Stimulated activated CD4-positive, alpha-beta T cell treated with anti-CD3 and anti-CD28 coated beads, TNF-alpha, amount 100 ng/mL, for 24 hours (primary cell): Measurements from ENCODE around the gene MAN2B1.
"Not testable (repeated sequence)": the region's sequence is repeated elsewhere in the genome, so short reads cannot be mapped to it uniquely, and the experiment has no call there.

ENCODE experiments used
- DNase-seq, 3 experiments: peaks; one replicate each; pipeline ENCODE4 v3.0.0-alpha.2; 2020; ENCODE audit warnings: low read depth in 3 of 3

Gene MAN2B1

DNA sequence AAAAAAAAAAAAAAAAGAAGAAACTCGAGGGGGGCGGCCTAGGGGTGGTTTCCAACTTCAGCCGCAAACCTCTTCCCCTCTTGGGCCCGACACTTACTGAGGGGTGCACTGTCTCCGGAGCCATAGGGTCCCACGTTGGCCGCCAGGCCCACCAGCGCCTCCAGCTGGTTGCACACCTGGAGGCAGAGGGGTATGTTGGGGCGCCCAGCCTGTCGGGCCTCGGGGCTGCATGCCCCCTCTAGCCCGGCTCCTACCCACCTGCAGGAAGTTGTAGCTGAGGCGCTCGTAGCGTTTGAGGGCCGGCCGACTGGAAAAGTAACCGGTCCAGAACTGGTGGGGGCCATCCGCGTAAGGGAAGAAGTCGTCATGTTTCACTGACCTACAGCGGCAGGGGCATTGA lies 8.6 kb downstream of the MAN2B1 start:
- DNase-seq: no peak

DNA sequence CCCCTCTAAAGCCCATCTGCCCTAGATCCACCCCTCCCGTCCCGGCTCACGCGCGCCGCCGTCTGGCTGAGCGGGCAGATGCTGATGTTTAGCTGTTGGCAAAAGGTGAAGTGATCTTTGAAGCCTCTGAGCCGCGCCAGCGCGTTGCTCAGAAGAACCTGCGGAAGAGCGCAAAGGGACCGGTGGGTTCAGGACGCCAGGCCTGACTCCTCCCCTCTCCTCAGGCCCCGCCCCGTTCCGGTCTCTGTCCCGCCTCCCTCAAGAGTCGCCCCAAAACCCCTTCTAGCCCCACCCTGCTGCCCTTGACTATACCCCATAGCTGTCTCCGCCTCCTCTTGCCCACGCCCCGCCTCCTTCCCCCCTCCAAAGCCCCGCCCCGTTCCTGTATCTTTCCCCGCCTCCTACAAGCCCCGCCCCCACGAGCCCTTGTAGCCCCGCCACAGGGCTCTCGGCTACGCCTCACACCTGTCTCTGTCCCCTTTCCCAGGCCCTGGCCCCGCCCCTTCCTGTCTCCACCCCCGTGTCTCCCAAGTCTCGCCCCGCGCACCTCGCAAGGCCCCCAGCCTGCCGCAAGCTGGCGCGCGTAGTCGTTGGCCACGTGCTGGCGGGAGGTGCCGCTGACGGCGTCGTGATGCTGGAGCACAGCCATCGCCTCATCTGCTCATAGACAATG lies 9.5 kb downstream of the MAN2B1 start:
- peak in 1 of 3 experiments; percentile 37 for DNase-seq

DNA sequence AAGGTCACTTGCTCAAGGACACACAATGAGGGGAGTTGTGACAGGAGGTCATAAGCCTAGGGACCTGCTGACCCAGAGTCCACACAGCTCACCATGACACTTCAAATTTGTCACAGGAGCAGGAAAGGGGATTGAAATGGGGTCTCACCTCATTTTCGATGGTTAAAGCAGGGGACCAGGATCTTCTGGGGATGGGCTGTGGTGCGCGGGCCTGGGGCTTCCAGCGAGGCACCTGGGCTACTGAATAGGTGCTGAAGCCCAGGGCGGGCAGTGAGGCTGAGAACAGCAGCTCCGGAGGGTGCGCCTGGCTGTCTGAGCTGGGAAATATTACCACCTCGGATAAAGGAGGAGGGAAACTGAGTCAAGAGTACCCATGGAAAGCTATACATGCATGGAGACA lies 11.0 kb downstream of the MAN2B1 start:
- no peak for DNase-seq

DNA sequence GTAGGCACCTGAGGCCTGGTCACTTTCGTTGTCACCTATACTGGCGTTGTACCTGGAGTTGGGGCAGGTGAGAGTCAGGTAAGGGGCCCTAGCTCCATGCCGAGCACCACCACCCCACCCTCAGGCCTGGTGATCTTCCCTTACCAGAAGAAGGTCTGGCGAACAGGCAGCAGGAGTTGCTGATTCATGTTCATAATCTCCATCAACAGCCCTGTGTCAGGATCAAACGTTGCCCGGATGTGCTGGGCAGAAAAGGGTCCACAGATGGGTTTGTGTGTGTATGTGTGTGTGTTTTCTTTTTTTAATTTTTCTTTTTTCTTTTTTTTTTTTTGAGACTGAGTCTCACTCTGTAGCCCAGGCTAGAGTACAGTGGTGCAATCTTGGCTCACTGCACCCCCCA lies 14.3 kb downstream of the MAN2B1 start:
- DNase-seq: no peak

DNA sequence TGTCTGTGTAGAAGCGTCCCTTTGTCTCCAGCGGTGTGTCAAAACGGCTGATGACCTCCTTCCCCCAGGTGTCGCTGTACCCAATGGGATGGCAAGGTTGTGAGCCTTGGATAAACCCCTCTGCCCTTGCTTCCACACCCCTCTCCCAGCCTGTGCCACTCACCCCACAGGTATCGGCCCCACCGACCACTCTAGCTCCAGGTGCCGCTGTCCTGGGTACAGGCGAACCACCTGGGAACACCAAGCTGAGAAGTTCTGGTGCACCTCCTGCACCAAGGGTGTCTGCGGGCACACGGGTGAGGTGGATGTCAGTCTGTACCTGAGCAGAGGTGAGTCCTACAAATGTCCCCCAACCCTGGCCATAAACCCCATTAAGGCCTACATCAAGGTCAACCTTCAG lies 16.6 kb downstream of the MAN2B1 start:
- no peak for DNase-seq

DNA sequence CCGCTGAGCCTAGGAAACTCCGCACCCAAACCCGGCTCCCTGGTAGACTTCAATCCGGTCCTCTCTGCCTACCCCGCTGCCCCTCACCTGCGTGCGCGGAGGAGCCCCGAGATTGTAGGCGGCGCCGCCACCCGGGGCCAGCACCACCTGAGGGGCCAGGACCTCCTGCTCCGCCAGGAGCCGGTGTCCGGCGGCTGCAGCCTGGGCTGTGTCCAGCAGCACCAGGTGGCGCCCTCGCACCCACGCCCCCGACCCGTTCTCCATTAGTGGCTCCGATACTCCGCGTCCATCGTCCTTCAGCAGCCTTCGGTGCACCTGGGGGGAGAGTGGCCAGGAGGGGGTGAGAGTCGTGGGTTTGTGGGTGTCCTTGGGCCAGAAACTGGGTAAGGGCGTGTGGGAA lies 18.5 kb downstream of the MAN2B1 start:
- no peak for DNase-seq

DNA sequence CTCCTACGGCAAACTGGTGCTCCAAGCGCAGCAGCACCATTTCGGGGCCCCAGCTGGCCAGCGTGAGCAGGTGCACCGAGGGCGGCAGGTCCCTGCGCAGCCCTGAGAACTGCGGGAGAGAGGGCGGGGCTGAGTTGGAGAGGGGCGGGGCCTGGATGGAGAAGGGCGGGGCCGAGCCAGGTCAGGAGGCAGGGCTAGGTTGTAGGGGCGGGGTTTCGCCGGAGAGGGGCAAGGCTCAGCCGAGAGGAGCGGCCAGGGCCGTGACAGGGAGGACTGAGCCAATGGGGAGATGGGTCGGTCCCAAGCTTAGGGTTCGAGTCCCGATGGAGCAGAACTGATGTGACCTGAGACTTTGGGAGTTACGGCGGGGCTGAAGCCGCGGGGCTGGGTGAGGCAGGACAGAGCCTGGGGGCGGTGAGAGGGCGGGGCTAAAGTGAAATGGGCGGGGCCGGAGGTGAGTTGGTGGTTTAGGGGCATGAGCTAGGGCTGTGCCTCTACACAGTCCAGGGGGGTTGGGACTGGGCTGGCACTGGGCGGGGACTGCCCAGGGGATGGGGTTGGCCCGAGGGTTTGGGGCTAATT lies 19.0 kb downstream of the MAN2B1 start:
- peak in 1 of 3 experiments; percentile 41 for DNase-seq

DNA sequence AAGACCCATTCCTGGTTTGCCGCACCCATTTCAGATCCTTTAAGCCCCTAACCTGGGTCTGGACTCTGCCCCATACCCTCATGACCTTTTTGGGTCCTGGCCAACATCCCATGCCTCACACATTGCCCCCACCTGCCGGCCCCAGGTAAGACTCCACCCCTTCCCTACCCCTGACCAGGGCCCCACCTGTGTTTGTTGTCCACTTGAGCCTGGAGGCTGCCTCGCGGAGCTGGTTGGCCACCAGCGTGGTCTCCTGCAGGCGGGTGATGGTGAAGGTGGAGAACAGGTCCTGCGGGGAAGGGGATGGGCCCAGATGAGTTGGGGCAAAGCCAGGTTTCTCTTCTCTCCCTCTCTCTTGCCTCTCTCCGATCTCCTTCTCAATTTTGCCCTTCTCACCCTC lies 19.5 kb downstream of the MAN2B1 start:
- DNase-seq: no peak

DNA sequence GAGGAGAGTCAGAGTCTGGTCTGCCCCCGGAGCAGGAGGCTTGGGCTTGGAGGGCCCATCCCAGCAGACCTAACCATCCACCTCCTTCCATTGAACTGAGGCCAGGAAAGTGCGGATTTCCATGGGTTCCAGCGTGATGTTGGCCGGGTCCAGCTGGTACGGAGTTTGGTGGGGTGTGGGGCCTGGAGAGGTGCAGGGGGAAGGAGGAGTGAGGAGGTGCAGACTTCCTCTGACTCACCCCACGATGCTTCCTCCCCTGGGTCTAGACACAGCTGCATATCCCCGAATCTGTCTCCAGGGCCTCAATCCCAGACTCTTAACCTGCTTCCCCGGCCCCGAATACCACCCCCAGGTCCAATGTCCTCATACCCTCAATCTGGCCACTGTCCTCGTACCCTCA lies 20.0 kb downstream of the MAN2B1 start:
- no peak for DNase-seq

DNA sequence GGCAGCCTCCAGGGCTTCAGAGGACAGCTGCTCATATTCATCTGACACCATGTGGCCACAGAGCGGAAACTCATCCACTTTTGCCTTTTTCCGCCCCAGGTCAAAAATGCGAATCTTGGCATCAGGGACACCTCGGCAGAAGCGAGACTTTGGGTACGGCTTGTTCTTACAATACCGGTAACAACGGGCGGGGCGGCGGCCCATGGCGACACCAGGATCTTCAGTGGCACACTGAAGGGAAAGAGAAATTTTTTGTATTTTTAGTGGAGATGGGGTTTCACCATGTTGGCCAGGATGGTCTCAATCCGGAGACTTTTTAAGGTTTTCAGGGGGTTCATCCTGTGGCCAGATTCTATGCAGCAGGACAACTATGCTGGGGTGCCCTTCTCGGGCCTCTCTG lies 22.8 kb downstream of the MAN2B1 start:
- not testable (repeated sequence) for DNase-seq

DNA sequence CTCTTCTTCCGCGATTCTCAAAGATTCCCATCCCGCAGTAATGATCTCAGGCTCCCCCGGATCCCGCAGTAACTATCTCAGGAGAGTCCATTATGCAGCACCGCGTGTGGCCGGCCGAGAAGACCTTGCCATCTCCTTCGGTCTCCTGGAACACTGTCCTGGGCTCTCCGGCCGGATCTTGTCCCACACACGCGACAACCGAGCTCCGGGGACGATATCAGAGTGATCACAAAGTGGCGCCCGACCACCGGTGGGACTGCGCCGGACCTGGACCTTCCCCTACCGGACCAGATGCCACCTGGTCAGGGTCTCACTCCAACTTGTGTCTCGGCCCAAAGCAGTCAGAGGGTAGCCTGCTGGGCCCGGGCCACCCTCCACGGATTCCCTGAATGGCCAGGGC lies 24.0 kb downstream of the MAN2B1 start:
- DNase-seq: no peak

DNA sequence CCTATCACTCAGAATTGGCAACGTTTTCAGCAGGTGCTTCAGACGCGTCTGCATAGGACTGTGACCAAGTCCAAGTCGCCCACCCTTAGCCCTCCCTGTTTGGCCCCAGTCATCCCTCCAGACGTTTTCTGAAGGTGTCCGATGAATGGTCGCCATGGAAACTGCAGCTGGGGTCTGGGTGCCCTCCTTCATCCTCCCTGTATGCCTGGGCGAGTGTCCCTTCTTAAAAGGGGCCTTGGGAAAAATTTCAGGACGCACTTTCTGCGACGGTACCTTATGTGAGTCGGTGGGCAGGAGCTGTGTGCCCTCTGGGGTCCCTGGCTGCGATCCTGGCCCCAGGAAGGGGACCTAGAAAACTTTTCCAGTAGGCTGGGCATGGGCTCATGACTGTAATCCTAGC lies 25.1 kb downstream of the MAN2B1 start:
- no peak for DNase-seq

DNA sequence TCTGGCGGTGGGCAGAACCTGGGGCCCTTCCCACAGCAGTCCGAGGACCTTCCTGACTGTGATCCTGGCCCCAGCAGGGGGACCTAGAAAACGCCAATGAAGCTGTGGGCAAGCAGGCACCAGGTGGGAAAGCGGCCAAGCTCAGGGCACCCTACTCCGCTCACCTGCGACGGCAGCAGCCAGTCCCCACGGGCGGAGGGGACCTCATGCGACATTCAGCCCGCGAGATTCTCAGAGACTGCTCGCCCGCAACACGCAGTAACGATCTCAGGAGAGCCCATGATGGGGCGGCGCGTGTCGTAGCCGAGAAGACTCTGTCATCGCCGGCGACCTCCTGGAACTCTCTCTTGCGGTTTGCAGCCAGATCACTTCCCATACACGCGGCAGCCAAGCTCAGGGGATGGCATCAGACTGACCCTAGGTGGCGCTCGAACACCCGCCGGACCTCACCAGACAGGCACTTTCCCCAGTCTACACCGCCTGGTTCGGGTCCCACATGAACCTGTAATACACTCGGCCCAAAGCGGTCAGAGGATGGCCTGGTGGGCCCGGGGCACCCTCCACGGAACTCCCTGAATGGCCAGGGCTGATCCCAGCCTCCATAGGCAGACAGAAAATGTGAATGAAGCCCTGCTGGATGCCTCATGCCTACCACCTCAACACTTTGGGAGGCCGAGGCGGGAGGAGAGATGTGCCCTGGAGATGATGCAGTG lies 26.5 kb downstream of the MAN2B1 start:
- peak; percentile 77 to 88 (median 82) for DNase-seq

DNA sequence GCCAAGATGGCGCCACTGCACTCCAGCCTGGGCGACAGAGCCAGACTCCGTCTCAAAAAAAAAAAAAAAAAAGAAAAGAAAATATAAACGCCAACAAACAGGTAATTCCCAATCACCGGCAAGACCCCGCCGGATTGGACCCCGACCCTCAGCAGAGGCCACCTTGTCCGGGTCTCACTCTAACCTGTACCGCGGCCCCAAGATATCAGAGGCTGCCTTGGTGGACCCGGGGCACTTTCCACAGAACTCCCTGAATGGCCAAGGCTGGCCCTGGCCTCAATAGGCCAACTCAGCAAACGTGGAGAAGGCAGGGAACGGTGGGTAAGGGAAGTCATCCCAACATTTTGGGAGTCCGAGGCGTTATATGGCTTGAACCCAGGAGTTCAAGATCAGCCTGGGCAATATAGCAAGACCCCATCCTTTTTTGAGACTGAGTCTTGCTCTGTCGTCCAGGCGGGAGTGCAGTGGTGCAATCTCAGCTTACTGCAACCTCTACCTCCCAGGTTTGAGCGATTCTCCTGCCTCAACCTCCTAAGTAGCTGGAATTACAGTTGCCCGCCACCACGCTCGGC lies 27.8 kb downstream of the MAN2B1 start:
- DNase-seq: no peak

DNA sequence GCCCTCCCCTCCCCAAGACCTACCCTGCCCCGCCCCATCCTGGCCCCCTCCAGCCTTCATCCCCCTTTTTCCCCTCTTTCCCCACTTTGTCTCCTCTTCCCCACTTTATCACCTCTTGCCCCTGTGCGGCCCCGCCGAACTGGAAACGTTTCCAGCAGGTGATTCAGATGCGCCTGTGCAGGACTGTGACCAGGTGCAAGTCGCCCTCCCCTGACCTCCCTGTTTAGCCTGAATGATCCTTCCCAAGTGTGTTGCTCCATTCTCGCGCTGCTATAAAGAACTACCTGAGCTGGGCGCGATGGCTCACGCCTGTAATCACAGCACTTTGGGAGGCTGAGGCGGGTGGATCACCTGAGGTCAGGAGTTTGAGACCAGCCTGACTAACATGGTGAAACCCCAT lies 29.9 kb downstream of the MAN2B1 start:
- no peak for DNase-seq

DNA sequence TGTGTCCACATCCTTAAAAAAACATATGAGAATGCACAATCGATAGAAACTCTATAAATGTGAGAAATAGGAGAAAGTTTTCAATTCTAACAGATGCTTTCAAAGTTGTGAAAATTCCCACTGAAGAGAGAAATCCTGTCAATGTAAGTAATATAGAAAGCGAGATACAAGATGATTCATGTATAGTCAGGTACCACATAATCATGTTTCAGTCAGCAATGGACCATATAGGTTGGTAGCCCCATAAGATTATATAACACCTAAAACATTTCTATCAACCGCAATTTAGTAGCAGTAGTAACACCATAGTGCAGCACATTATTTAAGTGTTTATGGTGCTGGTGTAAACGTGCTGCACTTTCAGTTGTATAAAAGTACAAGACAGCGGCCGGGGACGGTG lies 37.3 kb downstream of the MAN2B1 start:
- DNase-seq: no peak

DNA sequence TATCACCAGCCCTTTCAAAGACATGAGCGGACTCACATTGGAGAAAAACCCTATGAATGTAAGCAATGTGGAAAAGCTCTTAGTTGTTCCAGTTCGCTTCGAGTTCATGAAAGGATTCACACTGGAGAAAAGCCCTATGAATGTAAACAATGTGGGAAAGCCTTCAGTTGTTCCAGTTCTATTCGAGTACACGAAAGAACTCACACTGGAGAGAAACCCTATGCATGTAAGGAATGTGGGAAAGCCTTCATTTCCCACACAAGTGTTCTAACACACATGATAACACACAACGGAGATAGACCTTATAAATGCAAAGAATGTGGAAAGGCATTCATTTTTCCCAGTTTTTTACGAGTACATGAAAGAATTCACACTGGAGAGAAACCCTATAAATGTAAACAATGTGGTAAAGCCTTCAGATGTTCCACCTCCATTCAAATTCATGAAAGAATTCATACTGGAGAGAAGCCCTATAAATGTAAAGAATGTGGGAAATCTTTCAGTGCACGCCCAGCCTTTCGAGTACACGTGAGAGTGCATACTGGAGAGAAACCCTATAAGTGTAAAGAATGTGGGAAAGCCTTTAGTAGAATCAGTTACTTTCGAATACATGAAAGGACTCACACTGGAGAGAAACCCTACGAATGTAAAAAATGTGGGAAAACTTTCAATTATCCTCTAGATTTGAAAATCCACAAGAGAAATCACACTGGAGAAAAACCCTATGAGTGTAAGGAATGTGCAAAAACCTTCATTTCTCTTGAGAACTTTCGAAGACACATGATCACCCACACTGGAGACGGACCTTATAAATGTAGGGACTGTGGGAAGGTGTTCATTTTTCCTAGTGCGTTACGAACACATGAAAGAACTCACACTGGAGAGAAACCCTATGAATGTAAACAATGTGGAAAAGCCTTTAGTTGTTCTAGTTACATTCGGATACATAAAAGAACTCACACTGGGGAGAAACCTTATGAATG lies 38.2 kb downstream of the MAN2B1 start:
- DNase-seq: no peak

DNA sequence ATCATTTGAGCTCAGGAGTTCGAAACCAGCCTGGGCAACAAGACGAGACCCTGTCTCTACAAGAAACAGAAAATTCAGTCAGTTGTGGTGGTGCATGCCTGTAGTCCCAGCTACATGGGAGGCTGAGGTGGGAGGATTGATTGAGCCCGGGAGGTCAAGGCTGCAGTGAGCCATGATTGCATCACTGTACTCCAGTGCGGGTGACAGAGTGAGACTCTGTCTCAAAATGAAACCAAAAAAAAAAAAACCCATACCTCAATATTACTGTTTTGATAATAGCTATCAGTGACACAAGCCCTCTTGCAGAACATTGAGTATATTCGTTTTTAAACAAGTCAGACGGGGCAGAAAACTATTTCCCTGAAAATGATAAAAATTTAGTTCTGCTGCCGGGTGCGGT lies 39.6 kb downstream of the MAN2B1 start:
- no peak for DNase-seq

DNA sequence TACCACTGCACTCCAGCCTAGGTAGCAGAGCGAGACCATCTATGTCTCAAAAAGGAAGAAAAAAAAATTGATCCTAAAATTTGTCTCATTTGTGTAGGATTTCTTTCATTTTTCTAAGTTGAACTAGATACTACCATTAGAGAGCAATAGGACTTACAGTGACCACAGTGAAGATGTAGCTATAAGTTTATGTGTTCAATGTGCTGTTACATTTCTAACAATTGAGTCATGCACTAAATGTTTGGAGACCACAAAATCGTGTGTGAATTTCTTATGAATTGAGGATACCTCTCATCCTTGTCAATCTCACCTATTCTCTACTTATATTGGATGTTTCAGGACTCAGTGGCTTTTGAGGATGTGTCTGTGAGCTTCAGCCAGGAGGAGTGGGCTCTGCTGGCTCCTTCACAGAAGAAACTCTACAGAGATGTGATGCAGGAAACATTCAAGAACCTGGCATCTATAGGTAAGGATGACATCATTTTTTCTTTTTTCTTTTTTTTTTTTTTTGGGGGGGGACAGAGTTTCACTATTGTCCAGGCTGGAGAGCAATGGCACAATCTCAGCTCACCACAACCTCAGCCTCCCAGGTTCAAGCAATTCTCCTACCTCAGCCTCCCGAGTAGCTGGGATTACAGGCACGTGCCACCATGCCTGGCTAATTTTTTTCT lies 43.0 kb downstream of the MAN2B1 start:
- no peak for DNase-seq

DNA sequence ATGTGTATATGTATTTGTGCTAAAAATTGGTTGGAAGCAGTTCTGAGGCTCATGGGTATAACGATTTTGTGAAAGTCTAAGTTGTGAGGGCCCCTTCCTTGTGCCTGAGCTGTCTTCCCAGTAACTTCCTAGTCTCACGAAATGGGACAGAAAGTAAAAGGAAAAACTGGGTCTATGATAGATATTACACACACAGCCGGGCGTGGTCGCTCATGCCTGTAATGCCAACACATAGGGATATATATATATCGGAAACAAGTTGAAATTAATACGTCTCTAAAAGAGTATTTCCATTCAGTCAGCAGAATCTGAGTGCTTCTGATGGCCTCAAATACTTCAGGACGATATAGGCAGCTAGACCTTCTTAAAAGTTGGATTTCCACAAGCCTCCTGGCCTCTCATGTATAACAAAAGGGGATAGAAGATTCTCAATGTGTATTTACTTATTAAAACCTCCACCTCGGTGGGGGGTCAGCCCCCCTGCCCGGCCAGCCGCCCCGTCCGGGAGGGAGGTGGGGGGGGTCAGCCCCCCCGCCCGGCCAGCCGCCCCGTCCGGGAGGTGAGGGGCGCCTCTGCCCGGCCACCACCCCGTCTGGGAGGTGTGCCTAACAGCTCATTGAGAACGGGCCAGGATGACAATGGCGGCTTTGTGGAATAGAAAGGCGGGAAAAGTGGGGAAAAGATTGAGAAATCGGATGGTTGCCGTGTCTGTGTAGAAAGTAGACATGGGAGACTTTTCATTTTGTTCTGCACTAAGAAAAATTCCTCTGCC lies 45.1 kb downstream of the MAN2B1 start:
- not testable (repeated sequence) for DNase-seq
